Measurements from ENCODE around the gene ALDH9A1. TPM values are rescaled to one million over a fixed set of nuclear protein-coding genes. Genes with fewer than 3 reads are reported as not detected.

ALDH9A1 gene
- total RNA-seq, 3 donors from 2014 or later, result 98.6 to 165 (median 110) TPM

GRCh38 chr1:165616987-165617546, 81.3 kb downstream of the ALDH9A1 start:
- no peaks in the 10 kb centered on the region for H3K27me3 ChIP-seq
- DNase-seq (ENCODE audit: low spot score in 2 of 2), result no peak
- TF ChIP-seq POLR2AphosphoS5 (IDR thresholded peaks at IDR 0.05) (no peak), POLR2A (IDR thresholded peaks at IDR 0.05) (no peak)
- TF ChIP-seq, protein P1, sequence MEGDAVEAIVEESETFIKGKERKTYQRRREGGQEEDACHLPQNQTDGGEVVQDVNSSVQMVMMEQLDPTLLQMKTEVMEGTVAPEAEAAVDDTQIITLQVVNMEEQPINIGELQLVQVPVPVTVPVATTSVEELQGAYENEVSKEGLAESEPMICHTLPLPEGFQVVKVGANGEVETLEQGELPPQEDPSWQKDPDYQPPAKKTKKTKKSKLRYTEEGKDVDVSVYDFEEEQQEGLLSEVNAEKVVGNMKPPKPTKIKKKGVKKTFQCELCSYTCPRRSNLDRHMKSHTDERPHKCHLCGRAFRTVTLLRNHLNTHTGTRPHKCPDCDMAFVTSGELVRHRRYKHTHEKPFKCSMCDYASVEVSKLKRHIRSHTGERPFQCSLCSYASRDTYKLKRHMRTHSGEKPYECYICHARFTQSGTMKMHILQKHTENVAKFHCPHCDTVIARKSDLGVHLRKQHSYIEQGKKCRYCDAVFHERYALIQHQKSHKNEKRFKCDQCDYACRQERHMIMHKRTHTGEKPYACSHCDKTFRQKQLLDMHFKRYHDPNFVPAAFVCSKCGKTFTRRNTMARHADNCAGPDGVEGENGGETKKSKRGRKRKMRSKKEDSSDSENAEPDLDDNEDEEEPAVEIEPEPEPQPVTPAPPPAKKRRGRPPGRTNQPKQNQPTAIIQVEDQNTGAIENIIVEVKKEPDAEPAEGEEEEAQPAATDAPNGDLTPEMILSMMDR (IDR thresholded peaks at IDR 0.05), result no peak
- H3K36me3 ChIP-seq, result no peaks in the 10 kb centered on the region
- intact Hi-C loops (cut with DNase I; ENCODE audit: low total_unique reads), result no loop called here
- H3K27ac ChIP-seq, result no peak overlapping the region
- no peaks in the 10 kb centered on the region for H3K4me1 ChIP-seq
- no peak overlapping the region for H3K4me3 ChIP-seq
- H3K9me3 ChIP-seq, result no peaks in the 10 kb centered on the region

GRCh38 chr1:165616054-165616612, 82.2 kb downstream of the ALDH9A1 start:
- intact Hi-C loops (cut with DNase I; ENCODE audit: low total_unique reads), result no loop called here
- Histone ChIP-seq H3K9me3 (no peaks in the 10 kb centered on the region), H3K27me3 (no peaks in the 10 kb centered on the region), H3K27ac (no peak overlapping the region), H3K4me1 (no peaks in the 10 kb centered on the region), H3K36me3 (no peaks in the 10 kb centered on the region), H3K4me3 (no peak overlapping the region)
- TF ChIP-seq, protein P1 (IDR thresholded peaks at IDR 0.05), result no peak
- TF ChIP-seq POLR2AphosphoS5 (IDR thresholded peaks at IDR 0.05), result no peak
- no peak for TF ChIP-seq POLR2A (IDR thresholded peaks at IDR 0.05)
- DNase-seq (ENCODE audit: low spot score in 2 of 2), result no peak

Other genes with a start within 250 kb of the ALDH9A1 start
- gene LRRC52, start 154.6 kb downstream of the ALDH9A1 start, total RNA-seq, result not detected
- 100 to 1,000 TPM; 140 to 318 (median 251) TPM for gene MGST3, start 67.3 kb downstream of the ALDH9A1 start, total RNA-seq
- gene TMCO1, start 70.3 kb upstream of the ALDH9A1 start, total RNA-seq, result 10 to 100 TPM; 57.1 to 89.4 (median 68.8) TPM
- gene UCK2, start 129.1 kb upstream of the ALDH9A1 start, total RNA-seq, result 10 to 100 TPM; 13.6 to 51.1 (median 45.9) TPM

Data from breast epithelium (tissue), 4 donors.